ENCODE measurements around the gene PLK3. TPM values are rescaled to one million over a fixed set of nuclear protein-coding genes. Genes with fewer than 3 reads are reported as not detected.

PLK3 gene
- total and polyA plus RNA-seq, 2 of the 4 experiments (the other 2 are of a cell fraction) = 15.8 to 51.6 TPM

GRCh38 chr1:44805311-44806024 is 5.3 kb downstream of the PLK3 start:
- dilution Hi-C loops (cut with HindIII; ENCODE audit: low sequenced_read_pairs, unreplicated experiment) = no loop called here
- intact Hi-C loops (cut with micrococcal nuclease) = loop anchor here (5.0 to 10.0 kb wide), 2 partner anchors 73 to 499 kb away; partner anchors contain the start of gene RNU5D-1
- Histone ChIP-seq H3K79me1 (ENCODE audit: low read depth in 1 of 2, low read length in 2 of 2) (peaks cover 31 to 65% of the 10 kb centered on the region in 2 experiments), H4K20me1 (ENCODE audit: insufficient read depth, low read length) (peaks cover 29% of the 10 kb centered on the region), H3K36me3 (ENCODE audit: control insufficient read depth, insufficient read depth, low read length) (peaks cover 37% of the 10 kb centered on the region), H3K14ac (replicated peaks; ENCODE audit: low read depth, low read length) (no peak overlapping the region), H4K5ac (ENCODE audit: low read depth, low read length) (no peak overlapping the region), H3K9me1 (ENCODE audit: insufficient read depth, low read length) (peaks cover 30% of the 10 kb centered on the region), H2AK5ac (ENCODE audit: low read depth, low read length) (peak overlapping the region; percentile 14; the same call in 1 of the 2 replicates), H3K4me3 (ENCODE audit: insufficient read depth, low read depth, low read length) (no peak overlapping the region), H3K18ac (ENCODE audit: low read depth, low read length) (no peak overlapping the region), H3K23ac (ENCODE audit: low read depth, low read length) (no peak overlapping the region), H2AK9ac (replicated peaks; ENCODE audit: low read depth, low read length, poor library complexity) (peak overlapping the region; percentile 35), H3K9ac (ENCODE audit: low read depth, low read length) (no peak overlapping the region), H2AFZ (replicated peaks; ENCODE audit: low read length, poor library complexity) (no peak overlapping the region), H3K27me3 (ENCODE audit: control insufficient read depth, insufficient read depth, low read length) (no peaks in the 10 kb centered on the region), H2BK20ac (ENCODE audit: low read depth, low read length) (no peak overlapping the region), H4K8ac (ENCODE audit: low read depth in 2 of 2, low read length in 2 of 2) (no peak overlapping the region), H3K4me2 (ENCODE audit: low read depth, low read length) (no peak overlapping the region), H3K4ac (ENCODE audit: low read depth, low read length) (no peak overlapping the region), H2BK120ac (ENCODE audit: low read depth, low read length) (no peak overlapping the region), H3K56ac (ENCODE audit: extremely low read depth, insufficient read depth, low read length) (no peak overlapping the region), H3K4me1 (ENCODE audit: control insufficient read depth, insufficient read depth, low read length) (peaks cover 47% of the 10 kb centered on the region), H2BK15ac (ENCODE audit: low read depth, low read length) (no peak overlapping the region), H4K91ac (ENCODE audit: insufficient read depth, low read depth, low read length) (no peak overlapping the region), H3K27ac (ENCODE audit: insufficient read depth, low read length) (no peak overlapping the region; the same call in 1 of the 2 replicates), H3K9me3 (ENCODE audit: control insufficient read depth, insufficient read depth, low read length) (no peaks in the 10 kb centered on the region), H2BK5ac (ENCODE audit: low read depth, low read length, poor library complexity, severe bottlenecking) (peak overlapping the region; percentile 16)
- DNase-seq (no peak), ATAC-seq (ENCODE audit: low read depth) (no peak)
- ChIA-PET CTCF (no interaction called here), POLR2A (ENCODE audit: unreplicated experiment) (interaction anchor here (1.0 kb wide), 1 partner anchor 14 kb away, joined by 3 read pairs; no protein-coding TSS in a partner anchor)
- BruUV-seq (replicated peaks) = no TSS peak
- no peak for TF ChIP-seq MAZ (IDR thresholded peaks at IDR 0.05; ENCODE audit: borderline replicate concordance, low read depth, low read length)
- TF ChIP-seq CHD1 (IDR thresholded peaks at IDR 0.05; ENCODE audit: low read depth, low read length) = no peak
- no peak for TF ChIP-seq RAD21 (IDR thresholded peaks at IDR 0.05; ENCODE audit: low read length)
- TF ChIP-seq MAFK (IDR thresholded peaks at IDR 0.05; ENCODE audit: low read depth, low read length) = no peak
- no peak for TF ChIP-seq FOS (IDR thresholded peaks at IDR 0.05; ENCODE audit: low read depth, low read length)
- TF ChIP-seq CEBPB (IDR thresholded peaks at IDR 0.05; ENCODE audit: low read depth, low read length) = no peak
- TF ChIP-seq SMC3 (IDR thresholded peaks at IDR 0.05; ENCODE audit: low read depth, low read length) = no peak
- TF ChIP-seq RFX5 (IDR thresholded peaks at IDR 0.05; ENCODE audit: low read depth, low read length) = no peak
- in situ Hi-C loops (cut with MboI; ENCODE audit: low sequenced_read_pairs) = no loop called here
- 97% methylated on average over 14 of the region's 20 CpGs; no CpG with 5 or more reads in 1 of the 2 experiments for WGBS, 2 experiments (ENCODE audit: extremely low coverage in 2 of 2, insufficient read length in 1 of 2)
